ENCODE data around the gene PLSCR1. TPM values are rescaled to one million over a fixed set of nuclear protein-coding genes. Genes with fewer than 3 reads are reported as not detected.

The PLSCR1 gene
- polyA plus RNA-seq, 2 of the 4 experiments (the other 2 are of a cell fraction) = 37.1 to 54.4 TPM

DNA sequence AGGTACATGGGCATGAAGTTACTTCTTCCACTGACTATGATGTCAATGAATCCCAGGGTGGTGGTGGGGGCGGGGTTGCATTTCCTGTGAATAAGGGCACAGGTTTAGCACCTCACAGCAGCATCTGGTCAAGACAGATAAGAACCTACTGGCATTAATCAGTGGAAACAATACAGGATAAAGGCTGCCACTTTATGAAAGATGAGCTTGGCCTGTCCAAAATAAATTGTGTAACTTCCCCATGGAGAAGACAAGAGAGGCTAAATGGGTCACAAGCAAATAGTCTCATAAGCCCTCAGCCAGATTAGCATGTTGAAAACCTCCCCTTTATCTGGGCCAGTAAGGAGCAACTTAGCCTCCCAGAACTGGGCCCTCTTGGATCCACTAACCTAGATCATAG is 47.7 kb downstream of the PLSCR1 start:
- ATAC-seq (no peak), FAIRE-seq (no peak)
- H3K4me1 ChIP-seq = peaks cover 7% of the 10 kb centered on the region; the same call in 1 of the 3 replicates

DNA sequence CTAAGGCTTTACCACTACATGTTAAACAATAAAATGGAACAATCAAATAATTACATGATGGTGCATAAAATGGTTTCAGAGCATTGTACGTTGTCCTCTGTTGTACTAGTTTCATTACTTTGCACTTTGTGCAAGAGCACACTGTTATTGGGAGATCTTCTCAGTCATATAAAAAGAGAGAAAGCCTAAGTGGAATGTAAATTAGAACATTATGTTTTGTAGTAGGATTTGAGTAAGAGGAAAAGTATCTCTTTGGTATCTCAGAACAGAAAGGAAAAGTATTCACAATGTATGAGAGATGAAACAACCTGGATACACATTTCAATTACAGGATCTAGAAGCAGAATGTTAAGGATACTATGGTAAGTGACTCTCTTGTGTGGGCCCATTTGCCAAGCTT is 48.2 kb downstream of the PLSCR1 start:
- ATAC-seq (no peak), FAIRE-seq (no peak), DNase-seq (ENCODE audit: low read depth in 1 of 2, low spot score in 1 of 2) (no peak)
- CTCF ChIA-PET = interaction anchor here (0.8 kb wide), 1 partner anchor 28 kb away, joined by 3 read pairs; no protein-coding TSS in a partner anchor
- TF ChIP-seq EP300 (IDR thresholded peaks at IDR 0.05) = no peak
- TF ChIP-seq HOXA7 (CRISPR knock-in tag; IDR thresholded peaks at IDR 0.05) = no peak
- no peak for TF ChIP-seq HDAC2 (IDR thresholded peaks at IDR 0.05)
- no peaks in the 10 kb centered on the region for H3K9me3 ChIP-seq
- 93% methylated on average over 1 of the region's 1 CpG for WGBS (ENCODE audit: missing lambda C conversion rate)
- H3K27ac ChIP-seq = no peak overlapping the region
- peaks cover 11% of the 10 kb centered on the region; the same call in 1 of the 3 replicates for H3K4me1 ChIP-seq
- no peak overlapping the region for H3K4me3 ChIP-seq
- POLR2A ChIA-PET = no interaction called here
- H3K4me2 ChIP-seq = no peak overlapping the region

More for the DNA sequence above, 47.7 kb downstream of the PLSCR1 start:
- H3K9me3 ChIP-seq = no peaks in the 10 kb centered on the region
- POLR2A ChIA-PET = no interaction called here
- WGBS (ENCODE audit: missing lambda C conversion rate) = 82% methylated on average over 1 of the region's 1 CpG
- no peak for DNase-seq (ENCODE audit: low read depth in 1 of 2, low spot score in 1 of 2)
- TF ChIP-seq POLR2AphosphoS2 (conservative IDR thresholded peaks at IDR 0.05; ENCODE audit: low read length) (no peak), JUNB (IDR thresholded peaks at IDR 0.05) (no peak), TP53 (CRISPR knock-in tag; IDR thresholded peaks at IDR 0.05) (no peak), FOXS1 (CRISPR knock-in tag; IDR thresholded peaks at IDR 0.05) (no peak), ZNF302 (CRISPR knock-in tag; IDR thresholded peaks at IDR 0.05) (no peak), HOXA7 (CRISPR knock-in tag; IDR thresholded peaks at IDR 0.05) (no peak), PHF8 (IDR thresholded peaks at IDR 0.05; ENCODE audit: borderline replicate concordance, low read depth) (no peak), BHLHE40 (IDR thresholded peaks at IDR 0.05; ENCODE audit: low read depth, low read length) (no peak), SREBF2 (IDR thresholded peaks at IDR 0.05) (no peak), MAFK (IDR thresholded peaks at IDR 0.05; ENCODE audit: partially characterized antibody) (no peak), HDAC2 (IDR thresholded peaks at IDR 0.05) (no peak)
- TF ChIP-seq, protein P1, sequence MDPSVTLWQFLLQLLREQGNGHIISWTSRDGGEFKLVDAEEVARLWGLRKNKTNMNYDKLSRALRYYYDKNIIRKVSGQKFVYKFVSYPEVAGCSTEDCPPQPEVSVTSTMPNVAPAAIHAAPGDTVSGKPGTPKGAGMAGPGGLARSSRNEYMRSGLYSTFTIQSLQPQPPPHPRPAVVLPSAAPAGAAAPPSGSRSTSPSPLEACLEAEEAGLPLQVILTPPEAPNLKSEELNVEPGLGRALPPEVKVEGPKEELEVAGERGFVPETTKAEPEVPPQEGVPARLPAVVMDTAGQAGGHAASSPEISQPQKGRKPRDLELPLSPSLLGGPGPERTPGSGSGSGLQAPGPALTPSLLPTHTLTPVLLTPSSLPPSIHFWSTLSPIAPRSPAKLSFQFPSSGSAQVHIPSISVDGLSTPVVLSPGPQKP (IDR thresholded peaks at IDR 0.05; ENCODE audit: low read depth, low read length) = no peak
- TF ChIP-seq, protein P2, sequence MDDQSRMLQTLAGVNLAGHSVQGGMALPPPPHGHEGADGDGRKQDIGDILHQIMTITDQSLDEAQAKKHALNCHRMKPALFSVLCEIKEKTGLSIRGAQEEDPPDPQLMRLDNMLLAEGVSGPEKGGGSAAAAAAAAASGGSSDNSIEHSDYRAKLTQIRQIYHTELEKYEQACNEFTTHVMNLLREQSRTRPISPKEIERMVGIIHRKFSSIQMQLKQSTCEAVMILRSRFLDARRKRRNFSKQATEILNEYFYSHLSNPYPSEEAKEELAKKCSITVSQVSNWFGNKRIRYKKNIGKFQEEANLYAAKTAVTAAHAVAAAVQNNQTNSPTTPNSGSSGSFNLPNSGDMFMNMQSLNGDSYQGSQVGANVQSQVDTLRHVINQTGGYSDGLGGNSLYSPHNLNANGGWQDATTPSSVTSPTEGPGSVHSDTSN (IDR thresholded peaks at IDR 0.05) = no peak
- TF ChIP-seq, protein P3, sequence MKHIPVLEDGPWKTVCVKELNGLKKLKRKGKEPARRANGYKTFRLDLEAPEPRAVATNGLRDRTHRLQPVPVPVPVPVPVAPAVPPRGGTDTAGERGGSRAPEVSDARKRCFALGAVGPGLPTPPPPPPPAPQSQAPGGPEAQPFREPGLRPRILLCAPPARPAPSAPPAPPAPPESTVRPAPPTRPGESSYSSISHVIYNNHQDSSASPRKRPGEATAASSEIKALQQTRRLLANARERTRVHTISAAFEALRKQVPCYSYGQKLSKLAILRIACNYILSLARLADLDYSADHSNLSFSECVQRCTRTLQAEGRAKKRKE (CRISPR knock-in tag; IDR thresholded peaks at IDR 0.05; ENCODE audit: low read depth) = no peak
- TF ChIP-seq, protein P4, sequence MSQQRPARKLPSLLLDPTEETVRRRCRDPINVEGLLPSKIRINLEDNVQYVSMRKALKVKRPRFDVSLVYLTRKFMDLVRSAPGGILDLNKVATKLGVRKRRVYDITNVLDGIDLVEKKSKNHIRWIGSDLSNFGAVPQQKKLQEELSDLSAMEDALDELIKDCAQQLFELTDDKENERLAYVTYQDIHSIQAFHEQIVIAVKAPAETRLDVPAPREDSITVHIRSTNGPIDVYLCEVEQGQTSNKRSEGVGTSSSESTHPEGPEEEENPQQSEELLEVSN (IDR thresholded peaks at IDR 0.05; ENCODE audit: borderline replicate concordance, low read depth) = no peak
- no peak overlapping the region for H3K27ac ChIP-seq
- CTCF ChIA-PET = no interaction called here
- H3K4me3 ChIP-seq = no peak overlapping the region
- no peak overlapping the region for H3K4me2 ChIP-seq

DNA sequence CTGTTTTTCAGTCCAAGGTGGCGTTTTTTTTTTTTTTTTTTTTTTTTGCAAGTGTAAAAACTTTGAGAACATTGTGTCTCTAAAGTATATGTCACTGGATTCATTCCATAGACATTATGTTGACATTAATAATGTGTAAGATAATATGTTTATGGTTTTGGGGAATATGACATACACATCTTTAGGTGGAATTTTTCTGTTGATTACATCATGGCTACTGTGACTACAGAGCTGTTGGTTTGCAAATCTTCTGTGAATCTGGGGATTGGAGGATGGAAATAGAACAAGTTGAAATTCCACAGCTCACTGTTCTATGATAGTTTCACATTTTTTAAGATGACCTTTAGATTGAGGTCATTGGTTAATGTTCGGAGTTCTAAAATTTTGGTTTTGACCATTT is 50.6 kb downstream of the PLSCR1 start:
- CTCF ChIA-PET = interaction anchor here (1.1 kb wide), 1 partner anchor 9 kb away, joined by 3 read pairs; no protein-coding TSS in a partner anchor
- H3K27ac ChIP-seq = no peak overlapping the region
- H3K9me3 ChIP-seq = 0 out of 3 replicates have a peak, but pooled peaks cover 2% of the 10 kb centered on the region
- POLR2A ChIA-PET = no interaction called here
- ATAC-seq = no peak
- no peak for FAIRE-seq
- no peak overlapping the region for H3K4me2 ChIP-seq
- H3K4me3 ChIP-seq = no peak overlapping the region
- peaks cover 11% of the 10 kb centered on the region; the same call in 1 of the 3 replicates for H3K4me1 ChIP-seq
- WGBS (ENCODE audit: missing lambda C conversion rate) = 64% methylated on average over 2 of the region's 2 CpGs
- no peak for TF ChIP-seq RCOR1 (IDR thresholded peaks at IDR 0.05; ENCODE audit: low read depth, low read length)
- TF ChIP-seq KDM5A (IDR thresholded peaks at IDR 0.05) = no peak
- no peak for TF ChIP-seq ZNF302 (CRISPR knock-in tag; IDR thresholded peaks at IDR 0.05)
- TF ChIP-seq KDM1A (IDR thresholded peaks at IDR 0.05; ENCODE audit: low read depth) = no peak
- TF ChIP-seq RARB (CRISPR knock-in tag; IDR thresholded peaks at IDR 0.05) = no peak
- no peak for TF ChIP-seq JUNB (IDR thresholded peaks at IDR 0.05)
- no peak for TF ChIP-seq HOXB13 (CRISPR knock-in tag; IDR thresholded peaks at IDR 0.05; ENCODE audit: low read depth)
- TF ChIP-seq TFCP2L1 (CRISPR knock-in tag; IDR thresholded peaks at IDR 0.05) = no peak
- TF ChIP-seq EHF (CRISPR knock-in tag; IDR thresholded peaks at IDR 0.05) = no peak
- no peak for TF ChIP-seq TP53 (CRISPR knock-in tag; IDR thresholded peaks at IDR 0.05)
- no peak for TF ChIP-seq FOSL2 (IDR thresholded peaks at IDR 0.05)
- no peak for TF ChIP-seq FOSL2 (CRISPR knock-in tag; IDR thresholded peaks at IDR 0.05)
- TF ChIP-seq HOXB5 (CRISPR knock-in tag; IDR thresholded peaks at IDR 0.05) = no peak
- TF ChIP-seq, protein P5, sequence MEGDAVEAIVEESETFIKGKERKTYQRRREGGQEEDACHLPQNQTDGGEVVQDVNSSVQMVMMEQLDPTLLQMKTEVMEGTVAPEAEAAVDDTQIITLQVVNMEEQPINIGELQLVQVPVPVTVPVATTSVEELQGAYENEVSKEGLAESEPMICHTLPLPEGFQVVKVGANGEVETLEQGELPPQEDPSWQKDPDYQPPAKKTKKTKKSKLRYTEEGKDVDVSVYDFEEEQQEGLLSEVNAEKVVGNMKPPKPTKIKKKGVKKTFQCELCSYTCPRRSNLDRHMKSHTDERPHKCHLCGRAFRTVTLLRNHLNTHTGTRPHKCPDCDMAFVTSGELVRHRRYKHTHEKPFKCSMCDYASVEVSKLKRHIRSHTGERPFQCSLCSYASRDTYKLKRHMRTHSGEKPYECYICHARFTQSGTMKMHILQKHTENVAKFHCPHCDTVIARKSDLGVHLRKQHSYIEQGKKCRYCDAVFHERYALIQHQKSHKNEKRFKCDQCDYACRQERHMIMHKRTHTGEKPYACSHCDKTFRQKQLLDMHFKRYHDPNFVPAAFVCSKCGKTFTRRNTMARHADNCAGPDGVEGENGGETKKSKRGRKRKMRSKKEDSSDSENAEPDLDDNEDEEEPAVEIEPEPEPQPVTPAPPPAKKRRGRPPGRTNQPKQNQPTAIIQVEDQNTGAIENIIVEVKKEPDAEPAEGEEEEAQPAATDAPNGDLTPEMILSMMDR (IDR thresholded peaks at IDR 0.05) = no peak
- no peak for TF ChIP-seq SREBF2 (IDR thresholded peaks at IDR 0.05)
- TF ChIP-seq MAFK (IDR thresholded peaks at IDR 0.05; ENCODE audit: partially characterized antibody) = no peak
- TF ChIP-seq ZC3H11A (IDR thresholded peaks at IDR 0.05) = no peak
- TF ChIP-seq SMC3 (IDR thresholded peaks at IDR 0.05) = no peak
- TF ChIP-seq FOSB (CRISPR knock-in tag; IDR thresholded peaks at IDR 0.05) = no peak
- no peak for DNase-seq (ENCODE audit: low read depth in 1 of 2, low spot score in 1 of 2)

Measured in A549 (cell line).